Measurements from ENCODE around the gene NR5A2. TPM values are rescaled to one million over a fixed set of nuclear protein-coding genes. Genes with fewer than 3 reads are reported as not detected.

Gene NR5A2
- total RNA-seq, 4 donors from 2014 or later, result 3.8 to 9.0 (median 4.5) TPM

- Histone ChIP-seq H3K36me3 (no peaks in the 10 kb centered on the region), H3K4me3 (no peak overlapping the region), H3K27me3 (no peaks in the 10 kb centered on the region), H3K4me1 (peaks cover 0 to 8% (median 0%) of the 10 kb centered on the region in 4 donors), H3K9me3 (no peaks in the 10 kb centered on the region), H3K27ac (no peak overlapping the region)
- TF ChIP-seq POLR2A (IDR thresholded peaks at IDR 0.05), result no peak
- no peak for TF ChIP-seq EP300 (IDR thresholded peaks at IDR 0.05)
- TF ChIP-seq CTCF (IDR thresholded peaks at IDR 0.05), result no peak
- DNase-seq (ENCODE audit: low spot score in 2 of 2), result no peak
Observed at GRCh38 chr1:200157715-200158114, 130.2 kb downstream of the NR5A2 start.

DNA sequence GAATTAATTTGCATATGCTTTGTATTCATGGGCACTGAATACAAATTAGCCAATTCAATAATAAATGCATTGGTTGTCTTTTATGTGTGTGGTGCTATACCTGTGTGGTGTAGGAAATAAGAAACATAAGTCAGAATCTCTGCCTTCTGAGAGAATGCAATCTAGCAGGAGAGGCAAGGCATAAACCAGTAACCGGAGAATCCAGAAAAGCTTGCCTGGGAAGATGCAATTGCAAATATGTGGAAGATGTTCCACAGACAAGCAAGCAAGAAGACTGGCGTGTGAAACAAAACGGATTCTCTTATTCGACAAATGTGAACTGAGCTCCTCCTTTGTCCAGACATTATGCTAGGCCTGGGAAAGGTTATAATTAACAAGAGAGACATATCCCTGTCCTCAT lies 134.3 kb downstream of the NR5A2 start:
- Histone ChIP-seq H3K4me1 (no peaks in the 10 kb centered on the region), H3K36me3 (no peaks in the 10 kb centered on the region), H3K27me3 (no peaks in the 10 kb centered on the region), H3K4me3 (no peak overlapping the region), H3K27ac (no peak overlapping the region), H3K9me3 (no peaks in the 10 kb centered on the region)
- no peak for TF ChIP-seq CTCF (IDR thresholded peaks at IDR 0.05)
- no peak for TF ChIP-seq EP300 (IDR thresholded peaks at IDR 0.05)
- no peak for TF ChIP-seq POLR2A (IDR thresholded peaks at IDR 0.05)
- 87 to 95% methylated on average over 4 of the region's 4 CpGs for WGBS, 2 donors
- no peak for DNase-seq (ENCODE audit: low spot score in 2 of 2)

DNA sequence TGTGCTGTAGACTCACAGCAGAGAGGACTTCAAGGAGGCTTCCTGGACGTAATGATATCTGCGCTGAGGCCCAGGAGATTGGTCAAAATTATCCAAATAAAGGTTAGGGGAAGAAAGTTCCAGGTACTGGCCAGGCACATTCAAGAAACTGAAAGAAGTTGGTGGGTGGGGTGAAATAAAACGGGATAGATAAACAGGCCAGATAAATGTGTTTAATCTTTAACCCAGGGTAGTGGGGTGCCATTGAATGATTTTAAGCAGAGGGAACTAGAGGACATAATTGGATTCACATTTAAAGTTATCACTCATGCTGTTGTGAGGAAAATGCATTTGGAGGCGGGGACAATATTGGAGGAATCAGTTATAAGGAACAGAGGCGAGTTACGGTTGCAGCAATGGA lies 134.7 kb downstream of the NR5A2 start:
- H3K4me1 ChIP-seq, result no peaks in the 10 kb centered on the region
- H3K4me3 ChIP-seq, result no peak overlapping the region
- TF ChIP-seq EP300 (IDR thresholded peaks at IDR 0.05), result no peak
- no peak for TF ChIP-seq POLR2A (IDR thresholded peaks at IDR 0.05)
- no peak for TF ChIP-seq CTCF (IDR thresholded peaks at IDR 0.05)
- no peak for DNase-seq (ENCODE audit: low spot score in 2 of 2)
- 91% methylated on average over 6 of the region's 6 CpGs for WGBS, 2 donors
- H3K27me3 ChIP-seq, result no peaks in the 10 kb centered on the region
- H3K36me3 ChIP-seq, result no peaks in the 10 kb centered on the region
- H3K9me3 ChIP-seq, result no peaks in the 10 kb centered on the region
- no peak overlapping the region for H3K27ac ChIP-seq

GRCh38 chr1:200162877-200163276 lies 135.4 kb downstream of the NR5A2 start:
- no peak for DNase-seq (ENCODE audit: low spot score in 2 of 2)
- no peak overlapping the region for H3K4me3 ChIP-seq
- no peaks in the 10 kb centered on the region for H3K36me3 ChIP-seq
- no peak overlapping the region for H3K27ac ChIP-seq
- no peaks in the 10 kb centered on the region for H3K9me3 ChIP-seq
- no peaks in the 10 kb centered on the region for H3K4me1 ChIP-seq
- no peak for TF ChIP-seq CTCF (IDR thresholded peaks at IDR 0.05)
- no peak for TF ChIP-seq POLR2A (IDR thresholded peaks at IDR 0.05)
- TF ChIP-seq EP300 (IDR thresholded peaks at IDR 0.05), result no peak
- H3K27me3 ChIP-seq, result no peaks in the 10 kb centered on the region

GRCh38 chr1:200163911-200164310 lies 136.4 kb downstream of the NR5A2 start:
- H3K27ac ChIP-seq, result no peak overlapping the region
- H3K4me1 ChIP-seq, result no peaks in the 10 kb centered on the region
- TF ChIP-seq POLR2A (IDR thresholded peaks at IDR 0.05), result no peak
- no peak for TF ChIP-seq EP300 (IDR thresholded peaks at IDR 0.05)
- no peak for TF ChIP-seq CTCF (IDR thresholded peaks at IDR 0.05)
- 83 to 90% methylated on average over 3 of the region's 3 CpGs for WGBS, 2 donors
- H3K27me3 ChIP-seq, result no peaks in the 10 kb centered on the region
- H3K9me3 ChIP-seq, result no peaks in the 10 kb centered on the region
- no peaks in the 10 kb centered on the region for H3K36me3 ChIP-seq
- no peak for DNase-seq (ENCODE audit: low spot score in 2 of 2)
- no peak overlapping the region for H3K4me3 ChIP-seq
